Spleen (tissue), 11 donors: Measurements from ENCODE around the gene BRF1. TPM values are rescaled to one million over a fixed set of nuclear protein-coding genes. Genes with fewer than 3 reads are reported as not detected.
"Not testable (repeated sequence)": the region's sequence is repeated elsewhere in the genome, so short reads cannot be mapped to it uniquely, and the experiment has no call there.

Experiments used
- DNase-seq: peaks from one replicate; pipeline ENCODE4 v3.0.0-alpha.2; 2020
- H3K27ac ChIP-seq, 8 donors: fragments of 200-600 bp; sonication (generic) in 7 of 8; 1 replicate in 4 of 8; 2 replicates in 4 of 8; pipeline versions ENCODE4 v1.5.0 to v1.8.0; 2016 to 2021; ENCODE audit warnings: inconsistent platforms in 4 of 8, mild to moderate bottlenecking in 4 of 8, moderate library complexity in 1 of 8
- H3K27me3 ChIP-seq, 7 donors: fragments of 200-600 bp; sonication (generic) in 6 of 7; replicated peaks in 1 of 7; 1 replicate in 4 of 7; 2 replicates in 3 of 7; pipeline versions ENCODE4 v1.5.0 to v1.8.0; 2016 to 2021; ENCODE audit warnings: inconsistent platforms in 3 of 7, mild to moderate bottlenecking in 1 of 7
- H3K36me3 ChIP-seq, 6 donors: fragments of 200-600 bp; sonication (generic) in 5 of 6; 1 replicate in 4 of 6; 2 replicates in 2 of 6; pipeline versions ENCODE4 v1.5.0 to v1.8.0; 2016 to 2021; ENCODE audit warnings: inconsistent platforms in 2 of 6
- H3K4me1 ChIP-seq, 6 donors: fragments of 200-600 bp; sonication (generic) in 5 of 6; 1 replicate in 3 of 6; 2 replicates in 3 of 6; pipeline versions ENCODE4 v1.5.0 to v1.8.0; 2016 to 2021; ENCODE audit warnings: inconsistent platforms in 3 of 6
- H3K4me3 ChIP-seq, 8 donors: fragments of 200-600 bp; sonication (generic) in 7 of 8; 1 replicate in 4 of 8; 2 replicates in 4 of 8; pipeline versions ENCODE4 v1.5.0 to v1.8.0; 2016 to 2021; ENCODE audit warnings: inconsistent platforms in 4 of 8, mild to moderate bottlenecking in 4 of 8, moderate library complexity in 2 of 8
- H3K9me3 ChIP-seq, 8 donors: fragments of 200-600 bp; sonication (generic) in 7 of 8; 1 replicate in 4 of 8; 2 replicates in 4 of 8; pipeline versions ENCODE4 v1.5.0 to v1.8.0; 2016 to 2021; ENCODE audit warnings: inconsistent platforms in 4 of 8
- CTCF ChIP-seq, 11 experiments: fragments of 200-600 bp in 7 of 11; fragments of 450-650 bp in 4 of 11; sonication (generic) in 4 of 11; IDR thresholded peaks in 8 of 11; conservative IDR thresholded peaks in 3 of 11; 1 replicate in 7 of 11; 2 replicates in 4 of 11; pipeline versions ENCODE4 v1.4.0 to v1.8.0; 2016 to 2021; ENCODE audit warnings: antibody characterized with exemption in 11 of 11, inconsistent platforms in 4 of 11, mild to moderate bottlenecking in 1 of 11
- POLR2A ChIP-seq, 3 donors: fragments of 450-650 bp; IDR thresholded peaks; one replicate each; pipeline ENCODE4 v1.5.1; 2017; ENCODE audit warnings: antibody characterized with exemption in 3 of 3, mild to moderate bottlenecking in 1 of 3
- POLR2AphosphoS5 ChIP-seq, 3 donors: sonication (generic); formaldehyde crosslinking; IDR thresholded peaks; one replicate each; pipeline ENCODE4 v1.5.1; 2017; ENCODE audit warnings: antibody characterized with exemption in 3 of 3
- WGBS, 5 donors: extraction: QIAGEN DNeasy Blood & Tissue Kit in 3 of 5; methylation state at CpG; one replicate each; pipeline versions ENCODE4 v1.1.5 to v1.1.7; 2013 to 2018; 5-methylcytosine and 5-hydroxymethylcytosine counted together
- intact Hi-C: fragments of 100-400 bp; cut with DNase I; formaldehyde crosslinking; loops from one replicate; pipeline ENCODE4 v1.15.0; 2023; ENCODE audit warnings: low total_unique reads
- polyA plus RNA-seq, 3 donors: library from polyadenylated mRNA; stranded (reverse); fragments of 200-250 nt; gene quantifications; one replicate each; pipeline ENCODE4 v1.2.1, GENCODE V29; 2013
- total RNA-seq, 7 donors: library from RNA; depleted of rRNA in 3 of 7; stranded (reverse); fragments of >200 nt in 3 of 7; fragmentation: NEBNext Ultra II Directional in 4 of 7; extraction: Animal tissue kit (Norgen Biotek cat#: 25700) in 4 of 7; gene quantifications; one replicate each; pipeline versions ENCODE4 v1.1.0 to v1.2.1, GENCODE V29; 2016 to 2021
- donor health status: healthy with polysubstance abuse.
- donor health status: DM: no; HTN: no; CAD: no; lungs with moderate emphysema.
- donor health status: DM: no; HTN: no; CAD: no.
- donor health status: Bipolar disorder and iron deficiency.
- donor health status: healthy.
- donor health status: DM: no; HTN: no; CAD: no.
- donor health status: DM: yes; HTN: yes; CAD: no.

BRF1 gene
- total and polyA plus RNA-seq, 10 donors: 16.2 to 71.2 (median 49.8) TPM

GRCh38 chr14:105336477-105337287 is 35.9 kb upstream of the BRF1 start:
- Histone ChIP-seq H3K27me3 (no peaks in the 10 kb centered on the region), H3K4me1 (peaks cover 33 to 95% (median 73%) of the 10 kb centered on the region in 6 donors), H3K36me3 (peaks cover 0 to 13% (median 0%) of the 10 kb centered on the region in 6 donors), H3K9me3 (no peaks in the 10 kb centered on the region), H3K27ac (peak overlapping the region in 6 of 8 donors; percentile 42 to 83 (median 76)), H3K4me3 (peak overlapping the region in 1 of 8 donors; percentile 15)
- TF ChIP-seq POLR2A (IDR thresholded peaks at IDR 0.05) (no peak), CTCF (IDR thresholded peaks at IDR 0.05 in 8 of 11, conservative IDR thresholded peaks at IDR 0.05 in 3 of 11) (no peak), POLR2AphosphoS5 (IDR thresholded peaks at IDR 0.05) (peak; percentile 33 to 66 (median 64))
- DNase-seq: peak; percentile 84
- WGBS, 5 donors: 77 to 92% (median 85%) methylated on average over 22 to 26 of the region's 26 CpGs
- intact Hi-C loops: no loop called here

DNA sequence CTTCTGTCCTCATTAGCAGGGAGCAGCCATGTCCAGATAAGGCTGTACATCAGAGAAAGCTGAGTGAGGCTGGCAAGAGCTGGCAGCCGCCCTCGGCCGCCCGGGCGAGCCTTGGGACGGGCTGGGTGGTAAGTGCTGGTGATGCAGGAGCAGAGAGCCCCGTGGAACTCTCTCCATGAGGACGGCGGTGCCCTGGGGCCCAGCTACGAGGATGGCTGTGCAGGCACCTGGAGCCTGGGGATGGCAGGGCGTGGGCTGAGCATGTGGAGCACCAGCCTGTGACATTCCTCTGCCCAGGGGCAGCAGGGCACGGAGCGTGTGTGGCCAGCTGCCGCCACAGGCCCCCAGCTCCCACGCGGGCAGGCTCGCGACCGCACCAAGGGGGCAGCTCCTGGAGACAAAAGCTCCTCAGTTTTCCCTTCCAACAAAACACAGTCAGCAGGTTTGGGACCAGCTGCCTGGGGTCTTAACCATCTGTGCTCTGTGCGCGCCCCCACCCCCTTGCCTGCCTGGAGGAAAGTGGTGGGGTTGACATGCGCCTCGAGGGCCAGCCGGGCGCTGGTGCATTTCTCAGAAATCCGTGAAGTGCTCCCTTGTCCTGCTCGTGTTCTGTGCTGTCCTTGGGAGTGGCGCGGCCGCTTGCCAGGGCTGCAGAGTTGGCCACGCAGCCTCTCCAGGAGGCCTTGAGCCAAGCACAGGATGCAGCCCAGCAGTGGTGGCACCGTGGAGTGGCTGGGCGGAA is 35.1 kb upstream of the BRF1 start:
- Histone ChIP-seq H3K4me1 (peaks cover 37 to 95% (median 77%) of the 10 kb centered on the region in 6 donors), H3K27me3 (no peaks in the 10 kb centered on the region), H3K4me3 (no peak overlapping the region), H3K9me3 (no peaks in the 10 kb centered on the region), H3K27ac (peak overlapping the region; percentile 14 to 83 (median 68)), H3K36me3 (peaks cover 0 to 13% (median 0%) of the 10 kb centered on the region in 6 donors)
- DNase-seq: peak; percentile 63
- 68 to 95% (median 78%) methylated on average over 20 to 33 of the region's 33 CpGs for WGBS, 5 donors
- TF ChIP-seq CTCF (IDR thresholded peaks at IDR 0.05 in 8 of 11, conservative IDR thresholded peaks at IDR 0.05 in 3 of 11): no peak
- no peak for TF ChIP-seq POLR2A (IDR thresholded peaks at IDR 0.05)
- peak; percentile 81 to 89 (median 89) for TF ChIP-seq POLR2AphosphoS5 (IDR thresholded peaks at IDR 0.05)
- intact Hi-C loops: no loop called here

DNA sequence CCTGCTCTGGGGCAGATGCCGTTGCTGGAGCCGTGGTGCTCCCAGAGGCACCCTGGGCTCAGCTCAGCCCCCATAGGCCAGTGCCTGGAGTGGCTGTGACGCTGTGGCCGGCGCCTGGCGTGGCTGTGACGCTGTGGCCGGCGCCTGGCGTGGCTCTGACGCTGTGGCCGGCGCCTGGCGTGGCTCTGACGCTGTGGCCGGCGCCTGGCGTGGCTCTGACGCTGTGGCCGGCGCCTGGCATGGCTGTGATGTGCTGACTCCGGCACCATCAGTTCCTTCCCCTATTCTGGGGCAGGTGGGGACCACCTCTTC is 34.4 kb upstream of the BRF1 start:
- H3K27me3 ChIP-seq, intact Hi-C loops, H3K4me3 ChIP-seq, H3K9me3 ChIP-seq: not testable (repeated sequence)
- 91 to 99% (median 95%) methylated on average over 4 to 22 of the region's 22 CpGs for WGBS, 5 donors
- Histone ChIP-seq H3K4me1 (peaks cover 37 to 95% (median 81%) of the 10 kb centered on the region in 6 donors), H3K27ac (peak overlapping the region in 5 of 8 donors; percentile 38 to 83 (median 73)), H3K36me3 (peaks cover 0 to 13% (median 0%) of the 10 kb centered on the region in 6 donors)
- peak; percentile 37 for DNase-seq

DNA sequence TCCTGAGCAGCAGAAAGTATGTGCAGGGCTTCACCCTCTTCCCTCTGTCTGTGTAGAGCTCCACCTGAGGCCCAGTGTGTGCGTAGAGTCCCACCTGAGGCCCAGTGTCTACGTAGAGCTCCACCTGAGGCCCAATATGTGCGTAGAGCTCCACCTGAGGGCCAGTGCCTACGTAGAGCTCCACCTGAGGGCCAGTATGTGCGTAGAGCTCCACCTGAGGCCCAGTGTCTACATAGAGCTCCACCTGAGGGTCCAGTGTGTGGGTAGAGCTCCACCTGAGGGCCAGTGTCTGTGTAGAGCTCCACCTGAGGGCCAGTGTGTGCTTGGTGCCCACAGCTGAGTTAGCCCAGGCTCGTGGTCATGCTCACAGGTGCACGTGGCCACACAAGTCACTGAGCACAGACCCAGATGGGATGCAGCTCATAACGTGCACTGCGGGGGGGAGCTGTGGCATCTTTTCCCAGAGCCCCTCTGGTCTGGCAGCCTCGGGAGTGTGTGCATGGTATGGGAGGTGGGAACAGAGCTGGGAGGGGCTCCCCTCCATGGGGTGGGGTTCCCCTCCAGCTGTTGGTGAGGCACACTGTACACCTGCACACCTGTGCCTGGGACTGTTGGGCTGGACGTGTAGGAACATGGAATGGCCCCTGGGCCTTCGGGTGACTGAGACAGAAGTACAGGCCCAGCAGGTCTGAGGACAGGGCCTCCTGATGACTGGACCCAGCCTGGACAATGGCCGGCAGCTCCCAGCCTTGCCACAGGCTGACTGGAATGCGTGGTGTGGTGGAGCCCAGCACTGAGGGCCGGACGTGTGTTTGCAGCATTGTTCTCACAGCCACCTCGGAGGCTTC is 33.8 kb upstream of the BRF1 start:
- TF ChIP-seq POLR2AphosphoS5 (IDR thresholded peaks at IDR 0.05): peak in 1 of 3 donors; percentile 15
- TF ChIP-seq CTCF (IDR thresholded peaks at IDR 0.05 in 8 of 11, conservative IDR thresholded peaks at IDR 0.05 in 3 of 11): no peak
- intact Hi-C loops: no loop called here
- DNase-seq: peak; percentile 44
- no peak overlapping the region for H3K4me3 ChIP-seq
- H3K36me3 ChIP-seq: peaks cover 0 to 13% (median 0%) of the 10 kb centered on the region in 6 donors
- H3K27ac ChIP-seq: peak overlapping the region in 4 of 8 donors; percentile 64 to 83 (median 76)
- H3K4me1 ChIP-seq: peaks cover 40 to 100% (median 85%) of the 10 kb centered on the region in 6 donors
- no peaks in the 10 kb centered on the region for H3K9me3 ChIP-seq
- no peaks in the 10 kb centered on the region for H3K27me3 ChIP-seq
- WGBS, 5 donors: 89 to 92% (median 91%) methylated on average over 11 to 17 of the region's 17 CpGs
